Muscle layer of duodenum (tissue), 2 donors: ENCODE measurements around the gene HOXA10.

ENCODE experiments used
- H3K27ac ChIP-seq: one replicate; pipeline ENCODE4 v1.7.0; 2013; ENCODE audit warnings: mild to moderate bottlenecking, low read length
- H3K27me3 ChIP-seq: one replicate; pipeline ENCODE4 v1.7.0; 2013; ENCODE audit warnings: low read depth, mild to moderate bottlenecking, control low read depth, low read length
- H3K36me3 ChIP-seq, 2 donors: one replicate each; pipeline ENCODE4 v1.7.0; 2013; ENCODE audit warnings: low read length in 2 of 2, control low read depth in 1 of 2, mild to moderate bottlenecking in 1 of 2; ENCODE audit not compliant: insufficient read depth in 2 of 2, control insufficient read depth in 1 of 2
- H3K4me1 ChIP-seq, 2 donors: one replicate each; pipeline ENCODE4 v1.7.0; 2013; ENCODE audit warnings: low read length in 2 of 2, mild to moderate bottlenecking in 2 of 2, control low read depth in 1 of 2, moderate library complexity in 1 of 2; ENCODE audit not compliant: insufficient read depth in 2 of 2, control insufficient read depth in 1 of 2
- H3K4me3 ChIP-seq, 2 donors: one replicate each; pipeline ENCODE4 v1.7.0; 2013; ENCODE audit warnings: low read length in 2 of 2, low read depth in 1 of 2, mild to moderate bottlenecking in 1 of 2
- H3K9me3 ChIP-seq, 2 donors: one replicate each; pipeline ENCODE4 v1.7.0; 2013; ENCODE audit warnings: low read length in 2 of 2, control low read depth in 1 of 2, mild to moderate bottlenecking in 1 of 2; ENCODE audit not compliant: control insufficient read depth in 1 of 2
- donor health status: healthy.

The HOXA10 gene

DNA sequence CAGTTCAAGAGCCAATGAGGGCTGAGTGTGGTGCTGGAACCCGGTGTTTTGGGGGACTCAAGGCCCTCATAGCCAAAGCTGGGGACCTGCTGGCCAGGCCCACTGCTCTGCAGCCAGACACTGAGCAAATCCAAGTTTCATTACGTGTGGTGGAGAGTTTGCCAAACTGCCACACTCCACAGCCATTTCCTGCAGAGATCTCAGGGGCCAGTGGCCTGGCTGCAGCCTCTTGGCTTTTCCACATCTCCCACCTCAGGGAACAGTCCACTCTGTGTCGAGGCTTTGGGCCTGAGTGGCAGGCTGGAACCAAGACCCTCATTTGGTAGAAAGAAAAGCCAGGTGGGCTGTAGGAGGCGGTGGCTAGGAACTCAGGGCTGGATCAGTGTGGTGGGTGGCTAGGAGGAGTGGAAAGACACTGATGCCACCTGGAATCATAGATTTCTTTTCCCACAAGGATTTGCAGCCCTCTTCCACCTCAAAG lies 7.7 kb upstream of the HOXA10 start:
- no peaks in the 10 kb centered on the region for H3K36me3 ChIP-seq
- H3K9me3 ChIP-seq, result peaks cover 0 to 5% of the 10 kb centered on the region in 2 donors
- no peak overlapping the region for H3K4me3 ChIP-seq
- H3K4me1 ChIP-seq, result peaks cover 4 to 36% of the 10 kb centered on the region in 2 donors
- no peak overlapping the region for H3K27ac ChIP-seq
- H3K27me3 ChIP-seq, result peaks cover 92% of the 10 kb centered on the region

DNA sequence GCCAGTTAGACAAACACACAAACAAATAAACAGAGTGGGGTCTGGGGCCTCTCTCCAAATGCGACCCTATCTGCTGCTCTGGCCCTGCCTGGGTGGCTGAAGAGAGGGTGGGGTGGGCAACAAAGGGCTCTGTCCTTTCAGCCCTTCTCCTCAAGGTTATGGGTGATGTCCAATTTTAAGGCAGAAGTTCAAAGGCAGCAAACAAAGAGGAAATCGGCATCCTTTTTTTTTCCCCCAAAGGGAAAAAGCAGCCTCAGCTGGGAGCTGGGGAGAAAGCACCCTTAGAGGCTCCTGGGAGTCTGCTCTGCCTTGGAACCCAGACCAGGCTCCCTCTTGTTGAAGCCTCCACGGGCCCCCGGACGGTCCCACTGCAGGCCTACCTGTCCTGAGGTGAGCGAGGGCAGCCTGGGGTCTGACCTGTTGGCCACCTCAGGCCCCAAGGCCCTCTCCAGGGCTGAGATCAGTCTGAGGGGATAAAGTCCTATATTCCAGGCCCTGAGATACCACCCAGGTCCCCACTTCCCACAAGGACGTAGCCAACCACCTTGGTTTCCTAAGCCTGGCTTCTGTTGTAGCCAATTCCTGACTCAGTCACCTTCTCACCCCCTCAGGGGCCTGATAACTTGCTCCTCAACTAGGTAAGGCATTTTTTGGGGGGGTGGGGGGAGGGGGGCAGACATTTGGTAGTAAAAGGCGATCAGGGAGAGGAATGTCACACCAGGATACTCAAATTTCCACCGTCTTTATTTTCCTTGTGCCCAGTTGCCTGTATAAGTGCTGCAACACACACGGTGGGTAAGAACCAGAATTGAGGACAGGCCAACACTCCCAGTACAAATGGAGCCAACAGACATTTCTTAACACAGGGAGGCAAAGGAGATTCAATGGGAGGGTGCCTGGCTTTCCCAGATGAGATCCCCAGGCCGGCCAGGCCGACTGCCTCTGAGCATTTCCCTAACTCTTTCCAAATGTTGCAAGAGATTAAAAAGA lies 6.6 kb upstream of the HOXA10 start:
- Histone ChIP-seq H3K27me3 (peaks cover 92% of the 10 kb centered on the region), H3K36me3 (no peaks in the 10 kb centered on the region), H3K4me3 (no peak overlapping the region), H3K27ac (no peak overlapping the region), H3K4me1 (peaks cover 4 to 36% of the 10 kb centered on the region in 2 donors), H3K9me3 (no peaks in the 10 kb centered on the region)

- H3K27ac ChIP-seq, result no peak overlapping the region
- H3K4me3 ChIP-seq, result peak overlapping the region; percentile 7 to 33
Observed at GRCh38 chr7:27179503-27180430, 5.6 kb upstream of the HOXA10 start.

DNA sequence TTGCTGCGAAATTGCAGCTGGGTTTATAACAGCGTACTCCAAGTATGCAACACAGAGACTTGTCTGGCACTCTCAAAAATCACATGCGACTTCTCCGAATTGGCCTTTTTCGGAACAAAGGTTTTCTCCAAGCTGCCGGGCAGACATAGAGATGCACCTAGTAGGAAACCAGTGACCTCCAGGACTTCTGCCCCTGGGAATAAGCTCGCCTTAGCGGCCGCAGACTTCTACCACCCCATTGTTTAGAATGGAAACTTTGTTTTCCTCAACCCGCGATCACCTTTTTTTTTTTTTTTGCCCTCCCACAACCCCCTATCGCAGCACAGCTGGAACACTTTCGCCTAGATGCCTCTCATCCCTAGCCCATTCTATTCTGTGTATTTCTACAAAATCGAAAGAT lies 4.9 kb upstream of the HOXA10 start:
- no peaks in the 10 kb centered on the region for H3K36me3 ChIP-seq
- peaks cover 4 to 33% of the 10 kb centered on the region in 2 donors for H3K4me1 ChIP-seq
- H3K27ac ChIP-seq, result no peak overlapping the region
- peaks cover 95% of the 10 kb centered on the region for H3K27me3 ChIP-seq
- H3K9me3 ChIP-seq, result no peaks in the 10 kb centered on the region
- no peak overlapping the region for H3K4me3 ChIP-seq

More at GRCh38 chr7:27179503-27180430, 5.6 kb upstream of the HOXA10 start:
- Histone ChIP-seq H3K4me1 (peaks cover 4 to 33% of the 10 kb centered on the region in 2 donors), H3K27me3 (peaks cover 92% of the 10 kb centered on the region), H3K9me3 (no peaks in the 10 kb centered on the region), H3K36me3 (no peaks in the 10 kb centered on the region)

- H3K4me1 ChIP-seq, result peaks cover 4 to 33% of the 10 kb centered on the region in 2 donors
- H3K27me3 ChIP-seq, result peaks cover 93% of the 10 kb centered on the region
- no peak overlapping the region for H3K27ac ChIP-seq
- no peaks in the 10 kb centered on the region for H3K9me3 ChIP-seq
- H3K36me3 ChIP-seq, result no peaks in the 10 kb centered on the region
- H3K4me3 ChIP-seq, result no peak overlapping the region
Observed at GRCh38 chr7:27178366-27178765, 4.2 kb upstream of the HOXA10 start.

DNA sequence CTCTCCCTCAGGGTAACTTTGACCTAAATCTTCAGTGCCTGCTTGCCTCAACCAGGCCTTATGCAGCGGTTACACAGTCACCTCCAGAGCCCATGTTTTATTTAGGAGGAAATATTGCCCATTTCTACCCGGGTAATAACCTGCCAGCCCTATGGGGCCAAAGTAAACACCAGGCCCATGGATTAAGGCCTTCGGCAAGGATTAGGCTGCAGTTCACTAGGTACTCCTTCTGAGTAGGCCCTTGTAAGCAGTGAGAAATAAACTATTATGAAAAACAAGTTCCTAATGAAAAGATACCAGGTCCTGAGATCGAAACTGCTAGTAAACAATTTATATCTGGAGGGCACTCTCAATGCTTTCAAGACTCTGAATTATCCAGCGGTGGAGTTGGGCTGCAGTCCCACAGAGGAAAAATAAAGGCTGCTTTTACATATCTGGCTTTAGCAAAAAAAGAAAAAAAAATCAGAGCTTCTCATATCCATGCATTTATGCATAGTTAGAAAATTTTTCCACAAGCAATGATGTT lies 3.7 kb upstream of the HOXA10 start:
- Histone ChIP-seq H3K9me3 (no peaks in the 10 kb centered on the region), H3K27me3 (peaks cover 93% of the 10 kb centered on the region), H3K4me3 (no peak overlapping the region), H3K4me1 (peaks cover 4 to 33% of the 10 kb centered on the region in 2 donors), H3K27ac (no peak overlapping the region), H3K36me3 (no peaks in the 10 kb centered on the region)

- H3K4me3 ChIP-seq, result no peak overlapping the region
- H3K9me3 ChIP-seq, result no peaks in the 10 kb centered on the region
- peaks cover 93% of the 10 kb centered on the region for H3K27me3 ChIP-seq
- H3K27ac ChIP-seq, result no peak overlapping the region
- no peaks in the 10 kb centered on the region for H3K36me3 ChIP-seq
- peaks cover 4 to 35% of the 10 kb centered on the region in 2 donors for H3K4me1 ChIP-seq
Observed at GRCh38 chr7:27176962-27177794, 3.1 kb upstream of the HOXA10 start.

DNA sequence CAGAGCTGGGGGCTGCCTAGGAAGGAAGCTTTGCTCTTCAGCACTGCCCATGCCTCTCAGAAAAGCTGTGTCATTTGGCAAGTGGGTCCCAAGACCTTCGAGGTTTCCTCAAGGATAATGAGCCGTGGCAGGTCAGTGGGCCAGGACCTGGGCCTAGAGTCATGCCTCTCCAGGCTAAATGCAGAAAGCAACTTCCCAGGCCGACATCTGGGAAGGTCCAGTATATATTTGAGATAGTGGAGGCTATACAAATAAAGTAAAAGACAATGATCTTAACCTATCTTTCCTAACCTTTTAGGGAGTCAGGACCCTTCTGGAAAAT lies 2.4 kb upstream of the HOXA10 start:
- H3K27me3 ChIP-seq, result peaks cover 94% of the 10 kb centered on the region
- H3K27ac ChIP-seq, result no peak overlapping the region

DNA sequence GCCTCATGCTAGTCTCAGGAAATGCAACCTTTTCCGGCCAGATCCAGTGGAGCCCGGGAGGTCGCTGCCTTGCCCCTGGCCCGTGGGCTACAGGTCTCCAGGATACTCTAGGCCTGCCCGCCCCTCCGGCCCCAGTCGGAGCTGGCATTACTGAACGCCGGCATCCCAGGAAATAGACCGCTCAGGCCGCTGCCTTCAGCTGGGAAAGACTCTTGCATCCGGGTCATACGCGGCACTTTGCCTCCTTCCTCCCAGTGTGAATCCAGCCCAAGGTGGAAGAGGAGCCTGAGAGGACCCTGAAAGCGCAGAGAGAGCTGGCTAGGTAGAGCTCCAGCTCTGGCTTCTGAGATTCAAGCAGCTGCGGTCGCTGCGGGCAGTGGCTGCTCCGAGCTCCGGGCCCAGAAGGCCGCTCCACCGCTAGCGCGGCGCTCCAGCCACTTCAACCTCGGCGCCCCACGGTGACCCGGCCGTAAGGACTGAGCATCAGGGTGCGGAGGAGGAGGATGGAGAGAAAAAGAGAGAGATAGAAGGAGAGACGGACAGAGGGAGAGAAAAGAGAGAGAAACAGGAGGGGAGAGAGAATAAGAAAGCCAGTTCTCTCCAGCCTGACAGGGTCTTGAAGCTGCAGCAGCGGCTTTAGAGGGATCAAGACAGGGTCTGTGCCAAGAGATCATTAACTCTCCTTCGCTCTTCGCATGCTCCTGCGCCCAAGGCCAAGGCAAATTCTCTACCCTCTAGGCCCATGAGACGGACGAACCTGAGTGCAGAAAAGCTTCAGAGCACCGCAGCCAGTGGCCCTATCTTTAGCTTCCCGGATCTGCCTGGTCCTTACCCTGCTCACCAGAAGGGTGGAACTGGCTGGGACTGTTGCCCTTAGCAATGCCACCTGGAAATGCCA lies 1.8 kb upstream of the HOXA10 start:
- Histone ChIP-seq H3K4me1 (peaks cover 4 to 35% of the 10 kb centered on the region in 2 donors), H3K9me3 (no peaks in the 10 kb centered on the region), H3K36me3 (no peaks in the 10 kb centered on the region), H3K4me3 (no peak overlapping the region), H3K27me3 (peaks cover 96% of the 10 kb centered on the region), H3K27ac (no peak overlapping the region)

More for the DNA sequence above, 2.4 kb upstream of the HOXA10 start:
- Histone ChIP-seq H3K4me1 (peaks cover 4 to 35% of the 10 kb centered on the region in 2 donors), H3K9me3 (no peaks in the 10 kb centered on the region), H3K36me3 (no peaks in the 10 kb centered on the region), H3K4me3 (no peak overlapping the region)
